MCF 10A (cell line): ENCODE measurements around the gene KIAA1755. TPM values are rescaled to one million over a fixed set of nuclear protein-coding genes. Genes with fewer than 3 reads are reported as not detected.

ENCODE experiments used
- BruUV-seq: library from RNA; stranded (reverse); fragments of 400-500 nt; replicated peaks from 2 replicates; lab custom pipeline; 2021; lab: Mats Ljungman, UMichigan
- CTCF ChIA-PET: fragments of 300-600 bp; sonication (Branson Sonifier 250); formaldehyde crosslinking; extraction: SDS; loops from one replicate; lab custom pipeline; 2021; ENCODE audit warnings: antibody characterized with exemption, inconsistent platforms; lab: Yijun Ruan, JAX
- POLR2A ChIA-PET: fragments of 300-600, 350-650 bp; sonication (Branson Sonifier 250); formaldehyde crosslinking; extraction: SDS; loops from one replicate; lab custom pipeline; 2020; ENCODE audit warnings: antibody characterized with exemption, inconsistent platforms; lab: Yijun Ruan, JAX
- DNase-seq: peaks from one replicate; pipeline ENCODE4 v3.0.0-alpha.2; 2018; ENCODE audit not compliant: unreplicated experiment
- H3K27ac Mint-ChIP-seq: one replicate; pipeline ENCODE4 v1.8.0; 2022; ENCODE audit warnings: mild to moderate bottlenecking, low read depth, mixed read lengths; ENCODE audit not compliant: unreplicated experiment
- H3K27me3 Mint-ChIP-seq: one replicate; pipeline ENCODE4 v1.8.0; 2022; ENCODE audit warnings: mixed read lengths; ENCODE audit not compliant: insufficient read depth, unreplicated experiment
- H3K36me3 Mint-ChIP-seq: one replicate; pipeline ENCODE4 v1.8.0; 2022; ENCODE audit warnings: mild to moderate bottlenecking, moderate library complexity, mixed read lengths; ENCODE audit not compliant: insufficient read depth, unreplicated experiment
- H3K4me1 Mint-ChIP-seq: one replicate; pipeline ENCODE4 v1.8.0; 2022; ENCODE audit warnings: mixed read lengths; ENCODE audit not compliant: insufficient read depth, unreplicated experiment
- H3K4me3 Mint-ChIP-seq: one replicate; pipeline ENCODE4 v1.8.0; 2022; ENCODE audit warnings: mild to moderate bottlenecking, moderate library complexity, mixed read lengths; ENCODE audit not compliant: unreplicated experiment
- H3K9me3 Mint-ChIP-seq: one replicate; pipeline ENCODE4 v1.8.0; 2022; ENCODE audit warnings: mixed read lengths; ENCODE audit not compliant: unreplicated experiment
- intact Hi-C: fragments of 100-400 bp; cut with micrococcal nuclease; formaldehyde crosslinking; loops from 2 replicates; pipeline ENCODE4 v1.14.1; 2022
- total RNA-seq: library from RNA; stranded (reverse); gene quantifications from 2 replicates; pipeline ENCODE4 v1.2.3, GENCODE V29; 2022
- TF ChIP-seq, protein P1 (sequence below): fragments of 200-600 bp; IDR thresholded peaks from one replicate; pipeline ENCODE4 v1.8.0; 2022; ENCODE audit warnings: antibody characterized with exemption, mild to moderate bottlenecking; ENCODE audit not compliant: unreplicated experiment

Gene KIAA1755
- total RNA-seq, 1 experiment from 2014 or later, result not detected

DNA sequence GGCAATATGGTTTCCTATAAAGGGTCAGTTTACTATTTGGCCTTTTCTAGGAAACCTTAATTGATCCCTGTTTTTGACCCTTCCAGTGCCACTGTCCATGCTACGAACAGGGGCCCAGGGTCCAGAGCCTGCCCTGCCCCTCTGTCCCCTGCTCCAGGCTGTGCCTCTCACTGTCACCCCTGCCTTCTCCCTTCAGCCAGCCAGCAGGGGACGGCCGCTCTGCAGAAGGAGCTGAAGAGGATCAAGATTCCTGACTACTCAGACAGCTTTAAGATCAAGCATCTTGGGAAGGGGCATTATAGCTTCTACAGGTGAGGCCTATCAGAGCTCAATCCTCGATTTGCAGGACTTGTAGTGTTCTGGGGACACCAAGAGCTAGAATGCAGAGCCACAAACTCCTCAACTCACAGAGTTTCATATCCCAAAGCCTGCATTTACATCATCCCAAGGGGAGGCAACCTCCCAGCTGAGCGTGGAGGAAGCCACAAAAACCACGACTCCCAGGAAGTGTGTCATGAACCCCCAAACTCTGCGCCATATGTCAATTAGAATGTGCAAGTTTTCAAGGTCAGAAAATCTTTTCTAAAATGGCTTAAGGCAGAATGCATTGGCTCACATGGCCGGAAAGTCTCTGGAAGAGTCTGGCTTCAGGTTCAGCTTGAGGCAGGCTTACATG lies 47.0 kb upstream of the KIAA1755 start:
- H3K27me3 Mint-ChIP-seq, result peaks cover 33% of the 10 kb centered on the region
- TF ChIP-seq, protein P1, sequence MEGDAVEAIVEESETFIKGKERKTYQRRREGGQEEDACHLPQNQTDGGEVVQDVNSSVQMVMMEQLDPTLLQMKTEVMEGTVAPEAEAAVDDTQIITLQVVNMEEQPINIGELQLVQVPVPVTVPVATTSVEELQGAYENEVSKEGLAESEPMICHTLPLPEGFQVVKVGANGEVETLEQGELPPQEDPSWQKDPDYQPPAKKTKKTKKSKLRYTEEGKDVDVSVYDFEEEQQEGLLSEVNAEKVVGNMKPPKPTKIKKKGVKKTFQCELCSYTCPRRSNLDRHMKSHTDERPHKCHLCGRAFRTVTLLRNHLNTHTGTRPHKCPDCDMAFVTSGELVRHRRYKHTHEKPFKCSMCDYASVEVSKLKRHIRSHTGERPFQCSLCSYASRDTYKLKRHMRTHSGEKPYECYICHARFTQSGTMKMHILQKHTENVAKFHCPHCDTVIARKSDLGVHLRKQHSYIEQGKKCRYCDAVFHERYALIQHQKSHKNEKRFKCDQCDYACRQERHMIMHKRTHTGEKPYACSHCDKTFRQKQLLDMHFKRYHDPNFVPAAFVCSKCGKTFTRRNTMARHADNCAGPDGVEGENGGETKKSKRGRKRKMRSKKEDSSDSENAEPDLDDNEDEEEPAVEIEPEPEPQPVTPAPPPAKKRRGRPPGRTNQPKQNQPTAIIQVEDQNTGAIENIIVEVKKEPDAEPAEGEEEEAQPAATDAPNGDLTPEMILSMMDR, result no peak
- no TSS peak for BruUV-seq
- ChIA-PET CTCF (interaction anchor here (0.6 to 1.1 kb wide), 5 partner anchors 11 to 743 kb away, joined by 3 to 6 read pairs (median 5); no protein-coding TSS in a partner anchor), POLR2A (no interaction called here)
- H3K9me3 Mint-ChIP-seq, result no peaks in the 10 kb centered on the region
- H3K36me3 Mint-ChIP-seq, result no peaks in the 10 kb centered on the region
- H3K4me3 Mint-ChIP-seq, result no peak overlapping the region
- no peaks in the 10 kb centered on the region for H3K4me1 Mint-ChIP-seq
- peak; percentile 11 for DNase-seq
- intact Hi-C loops, result loop anchor here (5.0 kb wide), 1 partner anchor 135 kb away; no protein-coding TSS in a partner anchor
- no peak overlapping the region for H3K27ac Mint-ChIP-seq

DNA sequence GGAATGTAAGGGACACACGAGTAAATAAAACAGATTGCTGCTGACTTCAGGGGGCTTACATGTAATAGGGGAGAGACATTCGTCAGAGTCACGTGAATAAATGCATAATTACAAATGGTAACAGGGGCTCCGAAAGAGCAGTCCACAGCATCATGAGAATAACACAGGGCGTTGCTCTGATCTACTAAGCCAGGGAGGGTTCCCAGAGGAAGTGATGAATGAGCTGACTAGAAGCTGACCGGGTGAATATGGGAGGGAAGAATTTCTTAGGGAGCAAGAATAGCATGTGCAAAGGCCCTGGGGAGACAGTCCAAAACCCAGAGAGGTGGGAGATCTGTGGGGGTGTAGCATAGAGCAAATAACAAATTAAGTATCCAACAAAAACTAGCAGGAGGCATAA lies 45.8 kb upstream of the KIAA1755 start:
- ChIA-PET CTCF (interaction anchor here (0.6 to 2.6 kb wide), 3 partner anchors 12 to 94 kb away, joined by 3 to 7 read pairs (median 3); no protein-coding TSS in a partner anchor), POLR2A (no interaction called here)
- BruUV-seq, result no TSS peak
- Mint-ChIP-seq H3K27ac (no peak overlapping the region), H3K4me1 (no peaks in the 10 kb centered on the region), H3K27me3 (peaks cover 34% of the 10 kb centered on the region), H3K9me3 (no peaks in the 10 kb centered on the region), H3K4me3 (no peak overlapping the region), H3K36me3 (no peaks in the 10 kb centered on the region)
- no peak for DNase-seq
- TF ChIP-seq, protein P1, result no peak
- intact Hi-C loops, result loop anchor here (5.0 kb wide), 1 partner anchor 134 kb away; no protein-coding TSS in a partner anchor

DNA sequence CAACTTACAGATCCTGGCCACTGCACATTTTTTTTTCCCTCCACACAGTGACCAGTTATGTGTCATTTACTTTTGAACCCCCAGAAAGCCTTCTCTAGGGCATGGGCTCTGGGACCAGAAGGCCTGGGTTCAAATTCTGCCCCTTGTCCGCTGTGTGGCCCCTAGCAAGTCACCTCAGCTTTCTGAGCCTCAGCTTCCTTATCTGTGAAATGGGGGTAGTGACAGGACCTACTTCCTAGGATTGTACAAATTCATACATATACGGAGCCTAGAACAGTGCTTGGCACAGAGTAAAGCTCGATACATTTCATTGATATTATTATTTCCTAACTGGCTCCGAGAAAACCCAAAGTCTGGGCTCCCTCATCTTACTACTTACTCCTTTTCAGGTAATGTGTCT lies 45.0 kb upstream of the KIAA1755 start:
- Mint-ChIP-seq H3K9me3 (no peaks in the 10 kb centered on the region), H3K27ac (no peak overlapping the region), H3K4me1 (no peaks in the 10 kb centered on the region), H3K27me3 (peaks cover 34% of the 10 kb centered on the region), H3K36me3 (no peaks in the 10 kb centered on the region), H3K4me3 (no peak overlapping the region)
- ChIA-PET POLR2A (interaction anchor here (0.6 kb wide), 1 partner anchor 1095 kb away, joined by 3 read pairs; no protein-coding TSS in a partner anchor), CTCF (interaction anchor here (0.6 to 2.6 kb wide), 11 partner anchors 14 to 691 kb away, joined by 3 to 8 read pairs (median 4); no protein-coding TSS in a partner anchor)
- intact Hi-C loops, result loop anchor here (1.0 to 5.0 kb wide), 3 partner anchors 76 to 233 kb away; no protein-coding TSS in a partner anchor
- no TSS peak for BruUV-seq
- no peak for DNase-seq
- TF ChIP-seq, protein P1, result no peak

DNA sequence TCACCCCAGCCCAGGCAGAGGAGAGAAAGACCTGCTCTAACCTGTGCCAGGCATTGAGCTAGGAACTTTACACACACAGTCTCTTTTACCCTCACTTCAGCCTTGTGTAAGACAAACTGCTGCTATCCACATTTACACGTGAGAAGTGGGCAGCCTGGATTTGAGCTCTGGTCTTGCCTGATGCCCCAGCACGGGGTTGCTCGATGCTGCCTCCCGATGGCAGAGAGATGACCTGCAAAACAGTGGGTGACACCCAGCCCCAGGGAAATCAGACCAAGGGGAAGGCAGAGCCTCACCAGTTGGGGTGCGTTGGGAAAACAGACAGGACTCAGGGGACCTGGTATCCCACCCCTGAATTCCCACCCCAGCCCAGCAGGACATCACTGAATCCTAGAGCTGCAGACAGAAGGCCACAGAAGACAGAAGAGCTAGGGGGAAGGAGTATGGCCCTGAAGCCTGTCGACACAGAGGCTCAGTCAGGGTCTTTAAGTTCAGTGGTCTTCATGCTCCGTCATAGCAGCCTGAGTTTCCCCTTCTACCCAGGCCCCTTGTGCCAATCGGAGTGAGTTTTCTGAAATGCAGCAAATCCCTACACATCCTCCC lies 44.4 kb upstream of the KIAA1755 start:
- ChIA-PET POLR2A (interaction anchor here (0.6 to 0.7 kb wide), 2 partner anchors 73 to 1095 kb away, joined by 3 to 4 read pairs; no protein-coding TSS in a partner anchor), CTCF (interaction anchor here (0.6 to 2.6 kb wide), 12 partner anchors 15 to 690 kb away, joined by 3 to 8 read pairs (median 4); no protein-coding TSS in a partner anchor)
- BruUV-seq, result no TSS peak
- TF ChIP-seq, protein P1, result peak; percentile 55
- DNase-seq, result peak; percentile 63
- Mint-ChIP-seq H3K4me3 (no peak overlapping the region), H3K27me3 (peaks cover 37% of the 10 kb centered on the region), H3K9me3 (no peaks in the 10 kb centered on the region), H3K27ac (no peak overlapping the region), H3K4me1 (no peaks in the 10 kb centered on the region), H3K36me3 (no peaks in the 10 kb centered on the region)
- intact Hi-C loops, result loop anchor here (1.0 to 5.0 kb wide), 3 partner anchors 76 to 232 kb away; no protein-coding TSS in a partner anchor
